NCI-H187 treated with DMSO at 0.1 percent for 48 hours (cell line): ENCODE data around the gene COQ4.

ENCODE experiments used
- DNase-seq: peaks from one replicate; lab custom pipeline; 2025; lab: John Stamatoyannopoulos, UW

The COQ4 gene

DNA sequence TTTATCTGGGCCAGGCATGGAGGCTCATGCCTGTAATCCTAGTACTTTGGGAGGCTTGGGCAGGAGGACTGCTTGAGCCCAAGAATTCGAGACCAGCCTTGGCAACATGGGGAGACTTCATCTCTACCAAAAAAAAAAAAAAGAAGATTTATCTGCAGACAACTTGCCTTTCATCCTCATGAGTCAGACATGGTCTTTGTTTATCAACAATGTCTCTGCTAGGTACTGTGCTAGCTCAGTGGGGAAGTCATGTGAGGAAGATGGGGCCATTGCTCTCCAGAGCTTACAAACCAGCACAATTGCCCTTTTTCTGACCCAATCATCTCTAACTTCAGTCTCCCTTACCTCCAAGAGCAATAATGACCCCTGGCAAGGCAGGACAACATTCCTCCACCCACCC, 50.1 kb downstream of the COQ4 start:
- DNase-seq, result no peak

DNA sequence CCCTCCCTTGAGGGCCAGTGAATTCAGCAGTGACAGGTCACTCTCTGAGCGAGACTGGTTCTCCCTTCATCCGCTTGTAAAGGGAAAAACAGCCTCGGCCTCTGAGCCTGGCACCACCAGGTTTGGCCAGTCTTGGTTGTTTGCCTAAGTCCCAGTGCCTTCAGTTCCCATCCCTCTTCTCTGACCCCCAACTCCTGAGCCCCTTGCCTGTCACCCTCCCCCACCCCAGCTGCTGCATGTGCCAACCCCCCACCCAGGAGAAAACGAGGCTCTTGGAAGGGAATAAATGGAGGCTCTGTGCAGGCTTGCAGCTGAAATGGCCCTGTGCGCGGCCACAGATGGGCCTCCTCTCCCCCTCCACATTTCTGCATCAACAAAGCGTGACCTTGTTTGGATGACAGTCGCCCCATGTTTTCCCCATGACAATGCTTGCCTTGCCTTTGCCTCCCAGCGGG, 51.6 kb downstream of the COQ4 start:
- no peak for DNase-seq

DNA sequence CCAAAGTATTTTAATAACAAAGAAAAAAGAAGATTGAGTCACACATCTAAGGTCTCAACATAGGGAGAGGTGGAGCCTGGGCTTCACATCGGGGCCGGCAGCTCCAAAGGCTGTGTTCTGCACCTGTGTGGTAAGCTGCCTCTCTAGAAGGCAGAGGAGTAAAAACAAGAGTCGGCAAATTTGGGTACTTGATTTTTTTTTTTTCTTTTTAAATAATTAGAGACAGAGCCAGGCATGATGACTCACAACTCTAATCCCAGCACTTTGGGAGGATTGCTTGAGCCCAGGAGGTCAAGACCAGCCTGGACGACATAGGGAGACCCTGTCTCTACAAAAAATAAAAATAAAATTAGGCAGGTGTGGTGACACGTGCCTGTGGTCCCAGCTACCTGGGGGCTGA, 53.2 kb downstream of the COQ4 start:
- no peak for DNase-seq

DNA sequence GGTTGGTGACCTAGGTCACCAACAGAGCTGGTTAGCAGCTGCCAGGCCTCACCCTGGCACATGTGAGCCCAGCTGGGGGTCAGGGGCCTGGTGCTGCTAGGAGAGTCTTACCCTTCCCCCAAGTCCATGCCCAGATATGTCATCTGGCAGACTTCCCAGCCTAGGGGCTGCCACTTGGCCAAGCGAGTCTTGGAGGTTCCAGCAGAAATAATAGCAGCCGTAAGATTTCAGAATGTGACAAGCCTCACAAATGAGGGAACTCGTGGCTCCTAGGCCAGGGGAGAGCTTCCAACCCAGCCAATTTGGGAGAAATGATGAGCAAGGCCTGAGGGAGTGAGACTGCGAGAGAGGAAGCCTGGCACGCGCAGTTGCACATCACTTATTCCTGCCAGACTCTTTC, 59.6 kb downstream of the COQ4 start:
- no peak for DNase-seq

DNA sequence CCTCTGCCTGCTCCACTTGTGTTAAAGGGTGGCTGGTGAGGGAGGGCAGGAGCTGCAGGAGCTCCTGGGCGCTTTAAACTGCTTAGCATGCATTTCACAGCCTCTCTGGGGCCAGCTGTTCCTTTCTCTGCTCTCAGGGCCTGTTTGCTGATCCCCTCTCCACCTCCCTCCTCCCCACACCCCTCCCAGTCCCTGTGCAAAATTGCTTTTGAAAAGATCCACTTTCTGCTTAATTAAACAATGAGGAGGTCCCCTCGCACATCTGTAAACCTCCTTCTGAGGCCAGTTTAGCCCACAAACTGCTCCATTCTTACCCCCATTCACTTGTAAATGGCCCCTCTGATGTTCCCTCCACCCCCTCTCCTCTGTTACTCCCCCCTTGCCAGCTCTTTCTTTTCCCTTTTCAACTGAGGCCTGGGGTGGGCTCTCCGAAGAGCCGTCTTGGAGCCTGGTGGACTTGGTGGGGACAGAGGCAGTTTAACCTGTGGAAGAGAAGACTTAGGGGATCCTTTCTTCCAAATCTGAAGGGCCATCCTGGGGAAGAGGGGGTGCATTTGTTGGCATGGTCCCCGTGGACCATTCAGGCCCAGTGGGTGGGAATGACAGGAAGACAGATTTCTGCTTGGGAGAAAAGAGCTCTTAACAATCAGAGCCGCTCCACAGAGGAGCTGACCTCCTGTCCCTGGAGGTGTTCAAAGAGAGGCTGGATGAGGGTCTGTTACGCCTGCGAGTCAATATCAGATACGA, 60.5 kb downstream of the COQ4 start:
- no peak for DNase-seq
